Stimulated activated CD4-positive, alpha-beta T cell treated with anti-CD3 and anti-CD28 coated beads, Interleukin-4, amount 100 ng/mL, for 1 hour (primary cell): ENCODE measurements around the gene DEFB128.

Experiments used
- DNase-seq: peaks from one replicate; pipeline ENCODE4 v3.0.0-alpha.2; 2020

Gene DEFB128

GRCh38 chr20:145877-146276 lies 43.6 kb downstream of the DEFB128 start:
- DNase-seq, result no peak

GRCh38 chr20:142290-142689 lies 47.2 kb downstream of the DEFB128 start, which contains the start of gene DEFB126:
Gene DEFB126, plus strand, starts transcription at chr20:142590. Its CDS starts 39 bp downstream, at chr20:142629.
- no peak for DNase-seq
